Dermis blood vessel endothelial cell (primary cell): ENCODE data around the gene ARL16. TPM values are rescaled to one million over a fixed set of nuclear protein-coding genes. Genes with fewer than 3 reads are reported as not detected.

ENCODE experiments used
- DNase-seq: peaks from one replicate; pipeline ENCODE4 v3.0.0; 2010
- total RNA-seq: library from RNA; depleted of rRNA; stranded (reverse); fragments of >200 nt; gene quantifications from 2 replicates; pipeline ENCODE4 v1.2.3, GENCODE V29; 2014

Gene ARL16
- total RNA-seq, 1 donor from 2014 or later: 25.2 TPM

GRCh38 chr17:81695211-81695610 lies 11.6 kb upstream of the ARL16 start:
- DNase-seq: no peak

DNA sequence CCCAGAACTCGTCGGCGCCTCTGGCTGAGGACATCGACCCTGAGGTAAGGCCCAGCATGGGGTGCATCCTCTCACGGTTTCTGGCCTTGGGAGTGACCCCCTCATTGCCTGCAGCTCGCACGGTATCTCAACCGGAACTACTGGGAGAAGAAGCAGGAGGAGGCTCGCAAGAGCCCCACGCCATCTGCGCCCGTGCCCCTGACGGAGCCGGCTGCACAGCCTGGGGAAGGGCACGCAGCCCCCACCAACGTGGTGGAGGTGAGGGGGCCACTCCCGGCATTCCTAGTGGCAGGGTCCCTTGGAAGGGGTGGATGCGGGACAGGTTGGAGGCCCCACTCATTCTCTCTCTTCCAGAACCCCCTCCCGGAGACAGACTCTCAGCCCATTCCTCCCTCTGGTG lies 11.2 kb upstream of the ARL16 start:
- no peak for DNase-seq

DNA sequence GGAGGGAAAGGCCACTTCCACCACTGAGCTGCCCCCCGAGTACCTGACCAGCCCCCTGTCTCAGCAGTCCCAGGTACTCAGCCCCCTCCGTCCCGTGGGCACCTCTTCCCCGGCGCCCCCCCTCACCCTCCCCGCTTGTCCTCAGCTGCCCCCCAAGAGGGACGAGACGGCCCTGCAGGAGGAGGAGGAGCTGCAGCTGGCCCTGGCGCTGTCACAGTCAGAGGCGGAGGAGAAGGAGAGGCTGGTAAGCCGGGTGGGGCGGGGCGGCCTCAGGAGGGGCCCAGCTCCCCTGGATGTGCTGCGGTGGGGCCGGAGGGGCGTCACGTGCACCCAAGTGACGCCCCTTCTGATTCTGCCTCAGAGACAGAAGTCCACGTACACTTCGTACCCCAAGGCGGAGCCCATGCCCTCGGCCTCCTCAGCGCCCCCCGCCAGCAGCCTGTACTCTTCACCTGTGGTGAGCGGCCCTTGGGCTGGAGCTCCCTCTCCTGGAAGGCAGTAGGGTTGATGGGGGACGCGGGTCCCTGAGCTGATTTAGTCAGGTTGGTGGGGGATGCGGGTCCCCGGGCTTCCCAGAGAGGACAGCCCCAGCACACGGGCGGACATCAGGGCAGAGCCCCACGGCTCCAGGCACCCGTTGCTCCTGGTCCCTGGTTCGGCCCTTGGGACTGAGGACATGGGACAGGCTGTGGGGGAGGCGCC lies 10.1 kb upstream of the ARL16 start:
- no peak for DNase-seq

GRCh38 chr17:81691608-81692007 lies 8.0 kb upstream of the ARL16 start:
- no peak for DNase-seq

DNA sequence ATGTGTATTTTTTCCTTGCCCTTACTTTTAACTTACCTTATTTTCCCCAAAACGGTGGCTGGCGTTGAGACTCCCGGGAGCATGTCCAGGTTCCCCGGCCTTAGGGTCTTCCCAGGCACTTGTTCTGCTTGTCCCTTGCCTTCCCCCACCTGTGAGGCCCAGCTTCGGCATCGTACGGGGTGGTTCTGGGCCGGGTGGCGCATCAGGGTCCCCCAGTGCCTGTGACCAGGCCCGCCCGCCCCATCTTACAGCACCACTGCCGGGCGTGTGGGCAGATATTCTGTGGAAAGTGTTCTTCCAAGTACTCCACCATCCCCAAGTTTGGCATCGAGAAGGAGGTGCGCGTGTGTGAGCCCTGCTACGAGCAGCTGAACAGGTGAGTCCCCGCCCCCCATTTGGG lies 7.6 kb upstream of the ARL16 start:
- no peak for DNase-seq

DNA sequence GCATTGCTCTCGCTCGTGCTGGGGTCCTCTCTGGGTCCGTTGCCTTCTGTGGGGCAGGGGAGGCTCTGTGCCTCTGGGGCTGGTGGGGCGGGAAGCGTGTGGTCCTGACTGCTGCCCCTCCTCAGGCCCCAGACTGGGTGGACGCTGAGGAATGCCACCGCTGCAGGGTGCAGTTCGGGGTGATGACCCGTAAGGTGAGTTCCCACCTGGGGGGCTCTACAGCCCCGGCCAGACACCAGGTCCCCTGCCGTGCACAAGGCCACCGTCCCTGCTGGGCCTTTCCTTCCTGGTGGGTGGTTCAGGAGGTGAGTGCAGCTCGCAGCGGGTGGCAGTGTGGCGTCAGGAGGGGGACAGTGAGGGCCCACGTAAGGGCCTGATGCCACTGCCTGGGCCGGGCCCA lies 7.0 kb upstream of the ARL16 start:
- DNase-seq: no peak

DNA sequence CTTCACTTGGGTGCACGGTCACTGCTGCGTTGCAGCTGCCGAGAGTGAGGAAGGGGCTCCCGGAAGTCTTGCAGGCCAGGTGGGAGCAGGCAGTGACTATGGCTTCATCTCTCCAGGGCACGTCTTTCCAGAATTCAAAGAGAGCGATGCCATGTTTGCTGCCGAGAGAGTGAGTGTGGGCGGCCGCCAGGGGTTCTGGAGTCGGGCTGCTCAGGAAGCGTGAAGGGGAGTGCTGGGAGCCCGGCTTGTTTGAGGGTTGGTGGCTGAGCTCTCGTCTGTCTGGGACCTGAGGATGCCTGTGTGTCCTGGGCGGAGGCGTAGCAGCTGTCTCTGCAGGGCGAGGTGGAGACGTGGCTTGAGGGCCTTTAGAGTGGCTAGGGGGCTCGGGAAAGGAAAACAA lies 6.5 kb upstream of the ARL16 start:
- no peak for DNase-seq

GRCh38 chr17:81688616-81689015 lies 5.0 kb upstream of the ARL16 start:
- no peak for DNase-seq

- no peak for DNase-seq
Measured at GRCh38 chr17:81687770-81688541, 4.4 kb upstream of the ARL16 start.

DNA sequence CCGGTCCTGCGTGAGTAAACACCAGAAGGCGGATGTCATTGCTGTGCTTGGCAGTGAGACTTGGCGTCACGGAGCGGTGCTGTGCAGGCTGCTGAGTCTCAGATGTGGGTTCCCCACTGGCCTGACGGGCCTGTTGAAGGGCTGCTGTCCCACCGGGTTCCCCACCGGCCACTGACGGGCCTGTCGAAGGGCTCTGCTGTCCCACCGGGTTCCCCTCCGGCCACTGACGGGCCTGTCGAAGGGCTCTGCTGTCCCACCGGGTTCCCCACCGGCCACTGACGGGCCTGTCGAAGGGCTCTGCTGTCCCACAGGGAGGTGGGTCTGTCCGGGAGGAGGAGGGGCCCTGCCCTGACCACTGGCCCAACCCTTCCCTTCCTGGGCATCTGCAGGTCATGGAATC lies 3.0 kb upstream of the ARL16 start:
- DNase-seq: no peak

DNA sequence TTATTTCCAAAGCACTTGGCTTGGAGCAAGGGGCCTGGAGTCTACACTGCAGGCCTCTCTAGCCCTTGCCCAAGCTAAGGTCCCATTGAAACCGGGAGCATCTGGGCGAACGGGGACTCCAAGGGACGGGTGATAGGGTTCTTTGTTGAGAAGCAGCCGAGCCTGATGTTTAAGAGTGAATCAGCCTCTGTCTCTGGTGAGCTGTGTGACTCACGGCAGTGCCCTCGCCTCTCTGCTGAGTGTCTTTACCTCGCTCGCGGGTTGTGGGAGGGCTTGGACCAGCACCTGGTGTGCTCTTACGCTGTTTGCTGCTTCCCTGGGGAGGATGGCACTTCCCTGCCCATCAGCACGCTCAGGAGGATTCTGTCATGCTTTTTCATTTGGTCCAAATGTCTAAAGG lies 1.5 kb upstream of the ARL16 start:
- peak; percentile 60 for DNase-seq

- DNase-seq: no peak
Measured at GRCh38 chr17:81684442-81684911, 880 bp upstream of the ARL16 start.

GRCh38 chr17:81683208-81683583 lies 401 bp downstream of the ARL16 start:
- no peak for DNase-seq

DNA sequence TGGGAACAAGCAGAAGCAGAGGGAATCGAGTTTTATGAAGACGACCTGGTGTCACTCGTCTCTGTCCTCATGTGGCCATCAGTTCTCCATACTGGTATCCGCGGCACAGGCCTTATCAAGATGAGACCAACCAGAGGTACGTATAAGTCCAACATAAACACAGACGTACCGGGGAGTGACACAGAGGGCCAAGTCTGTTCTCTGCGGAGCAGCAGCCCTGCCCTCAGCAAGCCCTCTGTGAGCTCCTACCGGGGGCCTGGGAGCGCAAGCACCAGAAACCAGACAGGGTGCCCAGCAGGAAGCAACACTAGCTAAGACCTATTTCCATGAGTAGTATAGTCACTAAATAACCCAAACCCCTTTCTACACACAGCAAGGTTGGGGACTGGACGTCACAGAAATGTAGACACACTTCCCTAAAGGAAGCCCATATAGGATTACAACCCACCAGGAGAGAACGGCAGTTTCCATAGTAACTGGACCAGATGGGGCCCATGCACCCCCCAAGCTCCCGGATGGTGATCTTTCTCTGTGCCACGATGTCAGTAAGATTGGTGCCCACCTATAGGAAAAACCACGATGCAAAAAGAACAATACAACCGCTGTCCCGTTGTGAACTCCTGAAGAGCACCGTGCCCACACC lies 911 bp downstream of the ARL16 start:
- DNase-seq: peak; percentile 19

DNA sequence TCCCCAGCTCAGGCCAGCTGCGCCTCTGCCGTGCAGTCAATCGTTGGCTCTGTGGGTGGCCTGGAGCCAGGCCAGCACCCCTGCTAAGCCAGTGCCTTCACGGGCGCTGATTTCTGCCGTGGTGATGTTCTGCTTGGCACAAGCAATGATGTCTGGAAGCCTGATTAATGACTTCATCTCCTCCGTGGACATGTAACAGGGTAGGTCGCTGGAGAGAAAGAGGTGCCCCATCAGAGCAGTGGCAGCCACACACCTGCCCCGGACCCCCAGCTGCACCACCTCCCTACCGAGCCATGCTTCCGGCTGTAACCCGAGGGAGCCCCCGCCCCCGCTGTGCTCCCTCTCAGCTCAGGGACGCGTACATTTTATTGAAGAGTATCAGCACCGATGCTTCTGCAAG lies 1.9 kb downstream of the ARL16 start:
- DNase-seq: no peak

DNA sequence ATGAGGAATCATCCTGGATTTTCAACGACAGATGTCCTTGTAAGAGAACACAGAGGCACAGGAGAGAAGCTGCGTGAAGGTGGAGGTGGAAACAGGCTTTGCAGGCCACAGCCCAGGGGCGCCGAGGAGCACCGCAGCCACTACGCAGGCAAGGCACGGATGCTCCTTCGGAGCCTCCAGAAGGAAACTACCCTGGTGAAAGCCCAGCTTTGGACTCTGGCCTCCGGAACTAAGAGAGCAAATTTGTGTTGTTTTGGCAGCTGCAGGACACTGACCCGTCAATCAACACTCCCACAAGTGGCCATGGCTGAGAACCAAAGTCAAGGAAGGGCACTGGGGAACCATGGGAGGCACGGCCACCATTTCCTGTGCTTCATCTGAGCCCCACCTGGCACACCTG lies 3.4 kb downstream of the ARL16 start:
- DNase-seq: no peak

- DNase-seq: no peak
Measured at GRCh38 chr17:81676906-81677305, 6.7 kb downstream of the ARL16 start.

- peak; percentile 53 for DNase-seq
Measured at GRCh38 chr17:81675515-81676221, 7.9 kb downstream of the ARL16 start.

- no peak for DNase-seq
Measured at GRCh38 chr17:81673561-81674258, 9.9 kb downstream of the ARL16 start.

DNA sequence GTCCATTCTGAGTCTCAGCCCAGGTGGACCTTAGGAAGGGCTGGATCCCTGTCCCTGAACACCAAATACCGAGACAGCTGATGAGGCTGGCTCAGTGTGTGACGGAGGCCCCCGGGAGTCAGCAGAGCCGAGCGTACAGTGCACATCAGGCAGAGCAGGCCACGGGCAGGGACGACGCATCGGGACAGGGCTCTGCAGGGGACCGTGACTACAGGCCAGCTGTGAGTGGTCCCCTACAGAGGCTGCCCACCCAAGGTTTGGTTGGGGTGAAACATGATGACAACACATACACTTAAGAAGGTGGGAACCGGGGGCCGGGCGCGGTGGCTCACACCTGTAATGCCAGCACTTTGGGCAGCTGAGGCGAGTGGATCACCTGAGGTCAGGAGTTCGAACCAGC lies 10.6 kb downstream of the ARL16 start:
- no peak for DNase-seq

DNA sequence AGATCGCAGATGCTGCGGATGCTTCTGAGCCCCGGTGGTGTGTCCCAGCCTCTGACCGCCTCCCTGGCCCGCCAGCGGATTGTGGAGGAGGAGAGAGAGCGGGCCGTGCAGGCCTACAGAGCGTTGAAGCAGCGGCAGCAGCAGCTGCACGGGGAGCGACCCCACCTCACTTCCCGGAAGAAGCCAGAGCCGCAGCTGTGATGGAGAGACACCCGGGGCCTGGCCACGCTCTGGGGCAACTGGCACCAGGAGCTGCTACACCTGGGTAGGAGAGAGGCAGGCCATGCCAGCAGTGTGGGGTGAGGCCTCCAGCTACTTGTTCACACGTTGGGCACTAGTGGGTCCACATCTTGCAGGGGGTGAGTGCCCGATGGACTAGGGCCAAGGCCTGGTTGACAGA lies 11.1 kb downstream of the ARL16 start:
- DNase-seq: no peak

- peak; percentile 18 for DNase-seq
Measured at GRCh38 chr17:81667754-81668153, 15.8 kb downstream of the ARL16 start.
